Small intestine (tissue), 7 donors: ENCODE results near the gene CTAGE9. TPM values are rescaled to one million over a fixed set of nuclear protein-coding genes. Genes with fewer than 3 reads are reported as not detected.
"Not testable (repeated sequence)": the region's sequence is repeated elsewhere in the genome, so short reads cannot be mapped to it uniquely, and the experiment has no call there.

Experiments used
- DNase-seq, 2 donors: peaks; one replicate each; pipeline versions ENCODE4 v3.0.0 to v3.0.0-alpha.2; 2013
- FAIRE-seq: peaks from 2 replicates; lab custom pipeline; 2012; peaks lifted over from hg19 to GRCh38; lab: Jason Lieb, UNC
- H3K27ac ChIP-seq, 3 donors: one replicate each; pipeline ENCODE4 v1.5.1; 2013; ENCODE audit warnings: low read length in 2 of 3, mild to moderate bottlenecking in 2 of 3, control low read depth in 1 of 3, inconsistent platforms in 1 of 3, low read depth in 1 of 3, moderate library complexity in 1 of 3
- H3K27me3 ChIP-seq, 3 donors: one replicate each; pipeline ENCODE4 v1.6.1; 2013; ENCODE audit warnings: low read length in 3 of 3, inconsistent platforms in 1 of 3; ENCODE audit not compliant: control insufficient read depth in 3 of 3, insufficient read depth in 3 of 3
- H3K36me3 ChIP-seq, 3 donors: one replicate each; pipeline ENCODE4 v1.6.1; 2013; ENCODE audit warnings: low read length in 3 of 3, inconsistent platforms in 1 of 3, low read depth in 1 of 3, mild to moderate bottlenecking in 1 of 3, moderate library complexity in 1 of 3; ENCODE audit not compliant: control insufficient read depth in 3 of 3, insufficient read depth in 2 of 3
- H3K4me1 ChIP-seq, 3 donors: one replicate each; pipeline ENCODE4 v1.6.1; 2013; ENCODE audit warnings: low read length in 2 of 3, inconsistent platforms in 1 of 3, low read depth in 1 of 3, mild to moderate bottlenecking in 1 of 3, moderate library complexity in 1 of 3; ENCODE audit not compliant: control insufficient read depth in 3 of 3, insufficient read depth in 2 of 3
- H3K4me3 ChIP-seq, 3 donors: one replicate each; pipeline ENCODE4 v1.5.1; 2013; ENCODE audit warnings: low read length in 3 of 3, control low read depth in 1 of 3, inconsistent platforms in 1 of 3, low read depth in 1 of 3, mild to moderate bottlenecking in 1 of 3, moderate library complexity in 1 of 3
- H3K9me3 ChIP-seq, 2 donors: one replicate each; pipeline ENCODE4 v1.6.1; 2013; ENCODE audit warnings: low read depth in 1 of 2, low read length in 1 of 2; ENCODE audit not compliant: control insufficient read depth in 2 of 2, insufficient read depth in 1 of 2
- WGBS, 3 donors: extraction: QIAGEN DNeasy Blood & Tissue Kit; methylation state at CpG; one replicate each; pipeline ENCODE4 v1.1.7; 2013; 5-methylcytosine and 5-hydroxymethylcytosine counted together
- polyA plus RNA-seq, 4 donors: library from polyadenylated mRNA; stranded (reverse) in 3 of 4; unstranded in 1 of 4; fragments of 200-250 nt in 3 of 4; fragments of 120-200 nt in 1 of 4; gene quantifications; one replicate each; pipeline versions ENCODE4 v1.2.1 to v1.2.3, GENCODE V29; 2013
- donor health status: healthy with polysubstance abuse.
- donor health status: control.
- donor health status: control.
- donor health status: Bipolar disorder and iron deficiency.
- donor health status: healthy.

Gene CTAGE9
- polyA plus RNA-seq, 4 donors: 0.61 TPM; not detected in 3

DNA sequence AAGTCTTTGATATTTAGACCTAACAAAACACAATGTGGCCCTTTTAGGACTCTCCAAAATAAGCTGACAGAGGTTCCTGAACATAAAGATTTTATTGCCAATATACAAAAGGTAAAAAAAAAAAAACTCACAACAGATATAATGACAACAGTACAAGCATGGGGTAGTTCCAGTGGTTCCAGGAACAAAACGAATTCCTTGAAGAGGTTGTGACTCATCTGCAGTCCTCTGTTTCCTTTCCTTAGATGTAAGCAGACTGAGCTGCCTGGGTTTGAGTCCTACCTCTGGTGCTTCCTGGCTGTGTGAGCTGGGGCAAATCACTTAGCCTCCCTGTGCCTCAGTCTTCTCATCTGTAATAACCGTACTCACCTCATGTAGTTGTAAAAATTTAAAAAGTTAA, 13.3 kb upstream of the CTAGE9 start:
- FAIRE-seq (no peak), DNase-seq (no peak)
- no peaks in the 10 kb centered on the region for H3K4me1 ChIP-seq
- WGBS, 3 donors: 77 to 84% (median 79%) methylated on average over 2 of the region's 2 CpGs
- H3K4me3 ChIP-seq: no peak overlapping the region
- no peaks in the 10 kb centered on the region for H3K27me3 ChIP-seq
- peaks cover 0 to 5% (median 0%) of the 10 kb centered on the region in 3 donors for H3K36me3 ChIP-seq
- H3K27ac ChIP-seq: no peak overlapping the region
- H3K9me3 ChIP-seq: no peaks in the 10 kb centered on the region

DNA sequence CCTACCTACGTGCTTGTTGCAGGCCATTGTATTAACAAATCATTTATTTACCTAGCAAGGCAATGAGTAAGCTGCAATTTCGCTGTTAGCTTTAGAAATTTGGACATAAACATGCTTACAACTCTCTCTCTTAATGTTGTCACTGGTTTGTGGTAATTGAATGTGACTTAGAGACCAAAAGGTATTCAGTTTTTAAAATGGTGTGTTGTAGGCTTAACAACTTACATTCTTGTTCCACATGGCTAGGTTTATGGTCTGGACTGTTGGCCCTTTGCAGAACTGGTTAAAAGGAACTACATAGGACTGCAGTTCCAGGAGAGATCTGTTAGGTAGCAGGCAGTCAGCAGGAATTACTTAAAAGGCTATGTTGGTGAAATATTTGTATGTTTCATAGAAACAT, 10.3 kb upstream of the CTAGE9 start:
- Histone ChIP-seq H3K9me3 (no peaks in the 10 kb centered on the region), H3K4me1 (no peaks in the 10 kb centered on the region), H3K4me3 (no peak overlapping the region), H3K27me3 (no peaks in the 10 kb centered on the region), H3K27ac (no peak overlapping the region), H3K36me3 (peaks cover 0 to 5% (median 0%) of the 10 kb centered on the region in 3 donors)
- DNase-seq (no peak), FAIRE-seq (no peak)
- 69 to 82% (median 73%) methylated on average over 2 of the region's 2 CpGs for WGBS, 3 donors

DNA sequence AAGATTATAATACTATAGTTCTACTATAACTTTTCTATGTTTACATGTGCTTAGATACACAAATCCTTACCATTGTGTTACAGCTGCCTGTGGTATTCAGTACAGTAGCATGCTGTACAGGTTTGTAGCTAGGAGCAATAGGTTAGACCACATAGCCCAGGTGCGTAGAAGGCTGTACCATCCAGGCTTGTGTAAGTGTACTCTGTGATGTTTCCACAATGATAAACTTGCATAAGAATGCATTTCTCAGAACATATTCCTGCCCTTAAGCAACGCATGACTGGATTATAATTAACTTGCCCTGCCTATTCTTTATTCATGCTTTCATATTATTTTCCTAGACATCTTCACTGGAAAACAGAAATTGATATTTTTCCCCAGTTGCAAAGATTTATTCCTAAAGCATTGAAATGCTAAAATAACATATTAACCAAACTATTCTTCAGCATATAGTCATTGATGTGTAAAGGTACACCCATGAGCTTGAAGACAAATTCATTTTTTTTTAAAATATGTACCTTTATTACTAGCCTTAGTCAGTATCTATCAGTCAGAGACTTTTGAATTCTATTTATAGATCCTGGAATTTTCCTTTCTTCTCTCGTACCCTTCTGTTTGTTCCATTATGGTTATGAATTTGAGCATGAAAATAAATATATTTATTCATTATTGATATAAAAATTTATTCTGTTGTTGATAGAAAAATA, 7.2 kb upstream of the CTAGE9 start:
- H3K27me3 ChIP-seq: no peaks in the 10 kb centered on the region
- 82 to 83% (median 82%) methylated on average over 3 of the region's 3 CpGs for WGBS, 3 donors
- no peak overlapping the region for H3K27ac ChIP-seq
- no peaks in the 10 kb centered on the region for H3K4me1 ChIP-seq
- H3K4me3 ChIP-seq: no peak overlapping the region
- DNase-seq (no peak), FAIRE-seq (no peak)
- peaks cover 0 to 5% (median 0%) of the 10 kb centered on the region in 3 donors for H3K36me3 ChIP-seq
- no peaks in the 10 kb centered on the region for H3K9me3 ChIP-seq

DNA sequence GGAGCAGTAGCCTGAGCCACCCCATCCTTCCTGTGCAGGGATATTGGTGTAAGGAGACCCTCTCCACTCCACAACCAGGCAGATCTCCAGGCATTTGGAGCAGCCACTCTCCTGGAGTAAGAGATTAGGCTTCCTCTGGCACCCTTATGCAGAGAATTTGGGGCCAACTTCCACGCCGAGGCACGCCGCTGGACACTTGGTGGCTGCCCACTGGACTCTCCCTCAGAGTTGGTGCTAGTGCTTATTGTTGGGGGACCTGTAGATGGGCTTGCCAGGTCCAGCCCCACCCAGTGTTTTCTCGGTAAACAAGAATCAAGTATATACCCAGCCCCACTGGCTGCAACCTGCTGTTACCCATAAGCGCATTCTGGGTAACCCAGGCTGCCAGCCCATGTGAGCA, 4.8 kb upstream of the CTAGE9 start:
- H3K4me1 ChIP-seq, H3K27ac ChIP-seq, H3K36me3 ChIP-seq, H3K4me3 ChIP-seq, DNase-seq, H3K9me3 ChIP-seq, H3K27me3 ChIP-seq, FAIRE-seq: not testable (repeated sequence)
- 91 to 96% (median 93%) methylated on average over 6 of the region's 6 CpGs for WGBS, 3 donors

DNA sequence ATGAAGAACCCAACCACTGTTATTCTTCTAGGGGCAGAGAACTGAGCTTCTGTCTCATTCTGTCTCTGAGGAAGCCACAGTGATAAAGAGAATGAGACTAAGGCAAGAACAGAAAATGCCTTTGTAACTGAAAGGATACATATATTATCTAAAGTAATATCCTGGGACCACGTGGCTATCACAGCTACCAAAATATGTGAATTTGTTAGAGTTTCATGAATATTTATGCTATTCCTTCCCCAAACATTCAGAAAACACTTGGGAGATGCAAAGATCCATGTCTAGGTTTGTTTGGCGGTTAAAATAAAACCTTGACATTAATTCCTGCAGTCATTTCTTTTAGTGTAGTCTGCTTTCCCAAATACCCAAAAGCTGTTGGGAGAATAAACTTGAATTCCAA, 6.9 kb downstream of the CTAGE9 start:
- not testable (repeated sequence) for FAIRE-seq, H3K4me3 ChIP-seq, H3K9me3 ChIP-seq, H3K27me3 ChIP-seq, H3K36me3 ChIP-seq, H3K4me1 ChIP-seq, DNase-seq, H3K27ac ChIP-seq
- WGBS, 3 donors: no CpG with 5 or more reads among the region's 2 CpGs

DNA sequence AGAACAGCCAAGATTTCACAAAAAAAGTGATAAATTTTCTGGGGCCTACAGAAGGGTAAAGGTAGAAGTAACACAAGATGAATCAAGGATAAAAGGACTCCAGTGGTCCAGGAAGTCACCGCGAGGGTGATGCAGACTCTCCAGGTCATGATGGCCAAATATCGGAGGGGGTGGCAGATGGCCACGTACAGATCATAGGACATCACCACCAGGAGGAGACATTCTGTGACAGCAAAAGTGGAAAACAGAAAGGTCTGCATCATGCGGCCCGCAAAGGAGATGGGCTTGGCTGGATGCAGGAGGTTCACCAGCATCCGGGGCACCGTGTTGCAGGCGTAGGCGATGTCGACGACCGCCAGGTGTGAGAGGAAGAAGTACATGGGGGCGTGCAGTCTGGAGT, 10.0 kb downstream of the CTAGE9 start:
- not testable (repeated sequence) for FAIRE-seq, H3K4me1 ChIP-seq
- WGBS, 3 donors: no CpG with 5 or more reads among the region's 14 CpGs

DNA sequence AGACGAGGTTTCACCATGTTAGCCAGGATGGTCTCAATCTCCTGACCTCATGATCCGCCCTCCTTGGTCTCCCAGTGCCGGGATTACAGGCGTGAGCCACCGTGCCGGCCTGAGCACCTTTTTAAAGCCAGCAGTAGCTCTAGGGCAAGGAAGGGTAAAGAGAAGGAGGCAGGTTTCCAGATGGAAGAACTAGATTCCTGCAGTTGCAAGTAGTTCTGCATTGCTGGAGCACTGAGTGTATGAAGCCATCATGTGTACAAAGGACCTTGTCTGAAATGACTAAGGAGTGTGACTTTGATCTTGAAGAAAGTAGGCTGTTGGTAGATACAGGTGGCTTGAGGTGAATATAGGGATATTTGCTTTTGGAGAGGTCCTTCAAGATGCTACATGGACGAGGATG, 13.9 kb downstream of the CTAGE9 start:
- Histone ChIP-seq H3K4me1 (peaks cover 0 to 2% (median 0%) of the 10 kb centered on the region in 3 donors), H3K27me3 (no peaks in the 10 kb centered on the region), H3K4me3 (no peak overlapping the region), H3K27ac (no peak overlapping the region), H3K36me3 (peaks cover 0 to 3% (median 0%) of the 10 kb centered on the region in 3 donors), H3K9me3 (no peaks in the 10 kb centered on the region)
- WGBS, 3 donors: 91 to 96% (median 95%) methylated on average over 7 of the region's 7 CpGs
- DNase-seq (no peak), FAIRE-seq (no peak)

More for the DNA sequence above, 10.0 kb downstream of the CTAGE9 start:
- H3K36me3 ChIP-seq, H3K27me3 ChIP-seq, DNase-seq, H3K27ac ChIP-seq, H3K9me3 ChIP-seq, H3K4me3 ChIP-seq: not testable (repeated sequence)

DNA sequence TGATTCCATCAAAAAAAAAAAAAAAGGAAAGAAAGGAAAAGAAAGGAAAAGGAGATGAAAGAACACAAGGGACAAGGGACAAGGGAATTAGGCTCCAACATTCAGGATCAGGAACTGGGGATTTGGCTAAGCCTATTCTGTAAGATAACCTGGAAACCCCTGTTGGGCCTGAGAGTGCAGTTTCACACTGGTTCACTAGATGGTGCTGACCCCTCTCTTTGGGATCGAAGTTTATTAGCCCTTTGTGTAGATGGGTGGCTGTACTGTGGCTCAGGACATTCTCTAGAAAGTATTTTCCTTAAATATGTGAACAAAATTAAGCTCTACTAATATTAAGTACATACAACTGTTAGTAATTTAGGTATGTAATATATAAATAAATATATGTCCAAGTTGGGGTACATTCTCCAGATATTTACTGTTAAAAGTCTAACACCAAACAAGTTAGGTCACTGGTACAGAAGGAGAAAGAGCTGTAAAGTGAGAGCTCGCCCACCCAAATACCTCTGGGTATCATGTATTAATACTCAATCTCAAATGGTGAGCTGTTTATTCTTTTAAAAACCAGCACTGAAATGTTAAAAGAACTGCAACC, 15.9 kb downstream of the CTAGE9 start:
- WGBS, 3 donors: 33 to 38% (median 37%) methylated on average over 2 of the region's 2 CpGs
- peak; percentile 62 to 75 for DNase-seq
- H3K27ac ChIP-seq: no peak overlapping the region
- H3K4me3 ChIP-seq: no peak overlapping the region
- no peaks in the 10 kb centered on the region for H3K27me3 ChIP-seq
- peaks cover 0 to 2% (median 0%) of the 10 kb centered on the region in 3 donors for H3K4me1 ChIP-seq
- no peak for FAIRE-seq
- no peaks in the 10 kb centered on the region for H3K9me3 ChIP-seq
- peaks cover 0 to 3% (median 0%) of the 10 kb centered on the region in 3 donors for H3K36me3 ChIP-seq
